Neutrophil (primary cell): ENCODE data around the gene PLA2G4D.

ENCODE experiments used
- H3K27ac ChIP-seq: fragments of 200-600 bp; sonication (generic); 2 replicates; pipeline ENCODE4 v1.5.1; 2016; ENCODE audit warnings: mild to moderate bottlenecking, moderate library complexity
- H3K27me3 ChIP-seq: fragments of 200-600 bp; sonication (generic); 2 replicates; pipeline ENCODE4 v1.6.0; 2016; ENCODE audit warnings: mild to moderate bottlenecking
- H3K36me3 ChIP-seq: fragments of 200-600 bp; sonication (generic); 2 replicates; pipeline ENCODE4 v1.5.1; 2017
- H3K4me1 ChIP-seq, 2 experiments: fragments of 200-600 bp in 1 of 2; sonication (generic) in 1 of 2; 1 replicate in 1 of 2; 2 replicates in 1 of 2; pipeline versions ENCODE4 v1.5.1 to v1.6.1; 2013 to 2016; ENCODE audit warnings: low read depth in 1 of 2, low read length in 1 of 2, mild to moderate bottlenecking in 1 of 2, moderate library complexity in 1 of 2; ENCODE audit not compliant: control insufficient read depth in 1 of 2, insufficient read depth in 1 of 2
- H3K4me3 ChIP-seq, 2 experiments: fragments of 200-600 bp in 1 of 2; sonication (generic) in 1 of 2; 1 replicate in 1 of 2; 2 replicates in 1 of 2; pipeline ENCODE4 v1.5.1; 2013 to 2016; ENCODE audit warnings: low read depth in 1 of 2, low read length in 1 of 2, mild to moderate bottlenecking in 1 of 2, moderate library complexity in 1 of 2
- H3K9me3 ChIP-seq: fragments of 200-600 bp; sonication (generic); 2 replicates; pipeline ENCODE4 v1.5.1; 2016
- CTCF ChIP-seq: fragments of 200-600 bp; sonication (generic); IDR thresholded peaks from 2 replicates; pipeline ENCODE4 v1.5.1; 2016; ENCODE audit warnings: antibody characterized with exemption

Gene PLA2G4D

DNA sequence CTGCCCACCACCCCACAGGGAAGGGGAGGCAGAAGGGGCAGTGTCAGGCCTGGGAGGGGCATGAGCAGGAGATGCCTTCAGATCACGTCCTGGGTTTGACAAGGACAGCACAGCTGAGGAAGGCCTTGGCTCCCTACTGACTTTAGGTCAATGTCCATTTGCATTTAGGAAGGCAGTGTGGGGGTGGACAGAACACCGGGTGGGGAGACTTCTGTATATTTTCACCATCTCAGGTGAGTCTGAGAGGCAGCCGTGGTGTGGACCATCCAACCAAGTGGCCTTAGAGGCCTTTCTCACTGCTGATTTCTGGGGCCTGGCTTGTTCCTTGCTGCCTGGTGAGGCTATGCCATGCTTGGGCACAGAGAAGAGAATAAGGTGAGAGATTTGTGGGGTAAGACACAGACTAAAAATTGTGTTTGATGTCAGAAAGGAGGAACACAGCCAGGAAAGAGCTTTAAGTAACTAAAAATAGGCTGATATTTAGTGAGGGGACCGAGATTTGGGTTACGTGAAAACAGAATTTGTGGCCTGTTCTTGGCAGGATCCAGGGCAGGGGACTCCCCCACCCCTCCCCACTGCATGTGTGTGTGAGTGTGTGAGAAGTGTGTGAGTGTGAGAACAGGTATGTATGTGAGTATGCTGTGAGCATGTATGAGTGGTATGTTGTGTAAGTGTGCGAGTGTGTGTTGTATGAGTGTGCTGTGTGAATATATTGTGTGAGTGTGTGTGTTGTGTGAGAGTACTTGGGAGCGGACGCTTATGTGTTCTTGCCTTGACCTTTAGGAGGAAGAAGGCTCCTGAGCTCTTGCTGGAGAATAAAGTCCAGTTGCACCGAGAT lies 61.8 kb downstream of the PLA2G4D start:
- peaks cover 3% of the 10 kb centered on the region for H3K27me3 ChIP-seq

GRCh38 chr15:42031198-42031915 lies 63.0 kb downstream of the PLA2G4D start:
- Histone ChIP-seq H3K27ac (no peak overlapping the region), H3K4me1 (peaks cover 12% of the 10 kb centered on the region in 2 experiments), H3K36me3 (no peaks in the 10 kb centered on the region), H3K27me3 (peaks cover 3% of the 10 kb centered on the region), H3K9me3 (no peaks in the 10 kb centered on the region), H3K4me3 (no peak overlapping the region)
- no peak for TF ChIP-seq CTCF

More for the DNA sequence above, 61.8 kb downstream of the PLA2G4D start:
- Histone ChIP-seq H3K4me3 (no peak overlapping the region), H3K4me1 (peaks cover 12% of the 10 kb centered on the region in 2 experiments), H3K27ac (no peak overlapping the region), H3K36me3 (no peaks in the 10 kb centered on the region), H3K9me3 (no peaks in the 10 kb centered on the region)
- no peak for TF ChIP-seq CTCF

- H3K9me3 ChIP-seq, result no peaks in the 10 kb centered on the region
- no peaks in the 10 kb centered on the region for H3K4me1 ChIP-seq
- H3K27me3 ChIP-seq, result peaks cover 3% of the 10 kb centered on the region
- H3K36me3 ChIP-seq, result no peaks in the 10 kb centered on the region
- no peak overlapping the region for H3K27ac ChIP-seq
- TF ChIP-seq CTCF, result no peak
- H3K4me3 ChIP-seq, result no peak overlapping the region
Observed at GRCh38 chr15:42027521-42027920, 66.8 kb downstream of the PLA2G4D start.

DNA sequence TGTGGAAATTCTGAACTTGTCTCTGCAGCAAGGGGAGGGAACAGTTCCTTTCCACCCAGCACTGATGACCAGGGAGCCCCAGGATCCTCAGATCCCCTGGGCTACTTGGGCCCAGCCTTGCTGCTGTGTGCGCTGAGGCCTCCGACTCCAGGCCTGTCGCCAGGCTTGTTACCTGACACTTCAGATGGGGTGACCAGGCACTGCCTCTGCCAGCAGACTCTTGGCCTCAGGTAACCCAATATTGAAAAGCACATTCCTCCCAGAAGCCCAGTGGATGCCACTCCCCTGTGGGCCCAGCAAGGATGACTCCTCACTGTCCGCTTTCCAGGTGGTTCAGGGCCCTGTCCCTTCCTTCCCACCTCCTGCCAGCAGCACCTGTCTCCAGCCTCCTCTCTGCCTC lies 70.1 kb downstream of the PLA2G4D start:
- no peaks in the 10 kb centered on the region for H3K4me1 ChIP-seq
- H3K27me3 ChIP-seq, result no peaks in the 10 kb centered on the region
- H3K27ac ChIP-seq, result no peak overlapping the region
- H3K36me3 ChIP-seq, result no peaks in the 10 kb centered on the region
- H3K9me3 ChIP-seq, result no peaks in the 10 kb centered on the region
- H3K4me3 ChIP-seq, result no peak overlapping the region
- TF ChIP-seq CTCF, result no peak

DNA sequence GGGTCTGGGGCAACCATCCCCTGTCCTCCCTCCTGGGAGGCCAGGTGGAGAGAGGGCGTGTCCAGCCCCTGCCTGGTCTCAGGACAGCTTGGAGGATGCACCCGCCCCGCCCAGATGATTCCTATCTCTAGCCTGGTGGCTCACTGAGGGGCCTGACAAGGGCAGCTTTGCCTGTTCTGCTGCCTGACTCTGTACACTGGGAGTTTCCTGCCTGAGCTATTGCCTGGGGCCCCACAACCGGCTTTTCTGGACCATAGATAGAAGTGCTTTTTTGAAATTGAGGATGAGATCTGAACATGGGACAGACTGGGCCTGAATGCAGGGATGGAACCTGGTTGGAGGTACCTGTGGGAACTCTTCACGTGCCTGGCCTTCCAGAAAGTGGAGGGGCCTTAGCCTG lies 72.8 kb downstream of the PLA2G4D start:
- no peaks in the 10 kb centered on the region for H3K4me1 ChIP-seq
- H3K4me3 ChIP-seq, result no peak overlapping the region
- H3K36me3 ChIP-seq, result no peaks in the 10 kb centered on the region
- no peak overlapping the region for H3K27ac ChIP-seq
- no peaks in the 10 kb centered on the region for H3K9me3 ChIP-seq
- H3K27me3 ChIP-seq, result no peaks in the 10 kb centered on the region
- no peak for TF ChIP-seq CTCF
